HCT116 (cell line): ENCODE measurements around the gene CACNA1F. TPM values are rescaled to one million over a fixed set of nuclear protein-coding genes. Genes with fewer than 3 reads are reported as not detected.

Experiments used
- ATAC-seq: fragments of 200-7000 bp; cut with Tn5 transposase; 2 replicates; pipeline ENCODE4 v1.9.1; 2020; ENCODE audit warnings: mild to moderate bottlenecking, moderate library complexity
- BruUV-seq: library from RNA; stranded (reverse); fragments of 400-500 nt; replicated peaks from 2 replicates; lab custom pipeline; 2021; lab: Mats Ljungman, UMichigan
- CTCF ChIA-PET: fragments of 300-600 bp; sonication (Branson Sonifier 250); formaldehyde crosslinking; loops from one replicate; lab custom pipeline; 2021; ENCODE audit warnings: antibody characterized with exemption; lab: Charles Lee
- POLR2A ChIA-PET: fragments of 300-600, 350-600 bp; sonication (Branson Sonifier 250); formaldehyde crosslinking; loops from one replicate; lab custom pipeline; 2021; ENCODE audit warnings: antibody characterized with exemption; lab: Charles Lee
- RAD21 ChIA-PET, 2 experiments: fragments of 300-600 bp; sonication (Branson Sonifier 250); formaldehyde crosslinking; loops; one replicate each; lab custom pipeline; 2023; ENCODE audit warnings: low total read pairs in 2 of 2; ENCODE audit not compliant: uncharacterized antibody in 2 of 2, unreplicated experiment in 2 of 2, low non-redundant PET in 1 of 2; lab: Charles Lee
- DNase-seq: peaks from one replicate; pipeline ENCODE4 v3.0.0-alpha.2; 2010; ENCODE audit warnings: low read depth, low spot score
- H2AFZ ChIP-seq: fragments of 200-600 bp; shearing (Covaris generic), sonication (generic); 2 replicates; pipeline ENCODE4 v1.6.1; 2017; ENCODE audit warnings: low read depth, mixed run types, mixed read lengths, antibody characterized with exemption, low read length; ENCODE audit not compliant: poor library complexity, severe bottlenecking
- H3K27ac ChIP-seq: 2 replicates; pipeline ENCODE4 v1.5.1; 2012; ENCODE audit warnings: low read depth, low read length
- H3K27me3 ChIP-seq: fragments of 200-600 bp; sonication (generic); 2 replicates; pipeline ENCODE4 v1.6.1; 2016; ENCODE audit warnings: mixed run types, low read length, mixed read lengths; ENCODE audit not compliant: insufficient read depth
- H3K36me3 ChIP-seq, 2 experiments: fragments of 200-500 bp in 1 of 2; fragments of 200-600 bp in 1 of 2; sonication (Bioruptor generic) in 1 of 2; sonication (generic) in 1 of 2; 2 replicates each; pipeline versions ENCODE4 v1.5.1 to v1.6.1; 2014 to 2016; ENCODE audit warnings: low read length in 2 of 2, inconsistent platforms in 1 of 2, mixed read lengths in 1 of 2, mixed run types in 1 of 2; ENCODE audit not compliant: insufficient read depth in 2 of 2, control insufficient read depth in 1 of 2
- H3K4me1 ChIP-seq, 2 experiments: fragments of 200-600 bp in 1 of 2; sonication (generic) in 1 of 2; 2 replicates each; pipeline versions ENCODE4 v1.5.1 to v1.6.1; 2012 to 2017; ENCODE audit warnings: low read length in 2 of 2, inconsistent platforms in 1 of 2, mild to moderate bottlenecking in 1 of 2, mixed read lengths in 1 of 2, mixed run types in 1 of 2, moderate library complexity in 1 of 2; ENCODE audit not compliant: insufficient read depth in 2 of 2, control insufficient read depth in 1 of 2
- H3K4me2 ChIP-seq: fragments of 200-600 bp; sonication (generic); 2 replicates; pipeline ENCODE4 v1.6.1; 2017; ENCODE audit warnings: mixed run types, low read length, mixed read lengths
- H3K4me3 ChIP-seq, 2 experiments: fragments of 200-600 bp in 1 of 2; sonication (generic) in 1 of 2; replicated peaks in 1 of 2; 2 replicates each; pipeline ENCODE4 v1.5.1; 2011 to 2016; ENCODE audit warnings: low read length in 2 of 2, control low read depth in 1 of 2, low read depth in 1 of 2, mild to moderate bottlenecking in 1 of 2, mixed read lengths in 1 of 2, mixed run types in 1 of 2
- H3K79me2 ChIP-seq: fragments of 200-600 bp; sonication (generic); 2 replicates; pipeline ENCODE4 v1.6.1; 2017; ENCODE audit warnings: mild to moderate bottlenecking, mixed run types, low read length, moderate library complexity, mixed read lengths; ENCODE audit not compliant: insufficient read depth
- H3K9ac ChIP-seq: fragments of 200-600 bp; sonication (generic); 2 replicates; pipeline ENCODE4 v1.6.1; 2016; ENCODE audit warnings: low read length, mixed read lengths
- H3K9me2 ChIP-seq: fragments of 200-600 bp; sonication (generic), shearing (Covaris generic); 2 replicates; pipeline ENCODE4 v1.6.1; 2017; ENCODE audit warnings: mixed run types, mild to moderate bottlenecking, moderate library complexity; ENCODE audit not compliant: insufficient read depth
- H3K9me3 ChIP-seq, 2 experiments: fragments of 200-500 bp in 1 of 2; fragments of 200-600 bp in 1 of 2; sonication (Bioruptor generic) in 1 of 2; sonication (generic) in 1 of 2; 2 replicates each; pipeline ENCODE4 v1.6.1; 2014 to 2017; ENCODE audit warnings: low read length in 2 of 2, mixed read lengths in 2 of 2, inconsistent platforms in 1 of 2, low read depth in 1 of 2, mild to moderate bottlenecking in 1 of 2, mixed run types in 1 of 2, moderate library complexity in 1 of 2; ENCODE audit not compliant: control insufficient read depth in 1 of 2, insufficient read depth in 1 of 2
- H4K20me1 ChIP-seq: fragments of 200-600 bp; sonication (generic), shearing (Covaris generic); 2 replicates; pipeline ENCODE4 v1.6.1; 2017; ENCODE audit warnings: mixed run types, mild to moderate bottlenecking, moderate library complexity; ENCODE audit not compliant: insufficient read depth
- CEBPB ChIP-seq: IDR thresholded peaks from 2 replicates; pipeline ENCODE4 v1.6.1; 2012; ENCODE audit warnings: low read depth
- intact Hi-C: fragments of 100-400 bp; cut with micrococcal nuclease; formaldehyde crosslinking; loops from 2 replicates; pipeline ENCODE4 v1.10.0; 2022
- total RNA-seq: library from RNA; stranded (reverse); gene quantifications from one replicate; pipeline ENCODE4 v1.2.1, GENCODE V29; 2021; ENCODE audit not compliant: unreplicated experiment

Gene CACNA1F
- total RNA-seq, 1 experiment from 2014 or later: not detected

GRCh38 chrX:49155243-49155899 is 77.8 kb downstream of the CACNA1F start:
- Histone ChIP-seq H3K9me3 (no peaks in the 10 kb centered on the region), H3K4me3 (peak overlapping the region; percentile 43 to 57), H3K9ac (peak overlapping the region; percentile 61), H3K4me2 (peak overlapping the region; percentile 74), H3K27ac (peak overlapping the region; percentile 80), H2AFZ (no peak overlapping the region), H3K36me3 (no peaks in the 10 kb centered on the region), H3K9me2 (no peaks in the 10 kb centered on the region), H3K79me2 (no peaks in the 10 kb centered on the region), H3K27me3 (no peaks in the 10 kb centered on the region), H3K4me1 (peaks cover 3 to 32% of the 10 kb centered on the region in 2 experiments), H4K20me1 (no peaks in the 10 kb centered on the region)
- no peak for TF ChIP-seq CEBPB
- CTCF ChIA-PET: interaction anchor here (0.6 to 1.8 kb wide), 10 partner anchors 8 to 112 kb away, joined by 3 to 20 read pairs (median 6); partner anchors contain the start of gene TFE3
- BruUV-seq: TSS peak; percentile 90
- intact Hi-C loops: no loop called here
- POLR2A ChIA-PET: interaction anchor here (0.6 to 2.6 kb wide), 4 partner anchors 11 to 597 kb away, joined by 3 to 11 read pairs (median 6); no protein-coding TSS in a partner anchor
- RAD21 ChIA-PET: interaction anchor here in 1 of 2 experiments (0.5 kb wide), 1 partner anchor 20 kb away, joined by 5 read pairs; no protein-coding TSS in a partner anchor
- peak; percentile 62 for DNase-seq
- peak; percentile 61 for ATAC-seq

Other genes with a start within 250 kb of the CACNA1F start
- gene GRIPAP1, start 231.1 kb downstream of the CACNA1F start, total RNA-seq: 39.4 TPM
- 17.1 TPM for gene TFE3, start 190.0 kb downstream of the CACNA1F start, total RNA-seq
- 13.5 TPM for gene CCDC120, start 174.3 kb downstream of the CACNA1F start, total RNA-seq
- 18.8 TPM for gene PRAF2, start 159.3 kb downstream of the CACNA1F start, total RNA-seq
- 41.7 TPM for gene WDR45, start 153.5 kb downstream of the CACNA1F start, total RNA-seq
- 21.7 TPM for gene GPKOW, start 109.6 kb downstream of the CACNA1F start, total RNA-seq
- gene MAGIX, start 70.6 kb downstream of the CACNA1F start, total RNA-seq: 2.6 TPM
- 207 TPM for gene PLP2, start 61.4 kb downstream of the CACNA1F start, total RNA-seq
- 27.8 TPM for gene PRICKLE3, start 47.0 kb downstream of the CACNA1F start, total RNA-seq
- 1.2 TPM for gene SYP, start 33.1 kb downstream of the CACNA1F start, total RNA-seq
- gene CCDC22, start 2.1 kb upstream of the CACNA1F start, total RNA-seq: 10.4 TPM
- gene FOXP3, start 31.4 kb upstream of the CACNA1F start, total RNA-seq: 0.15 TPM
- gene PPP1R3F, start 36.5 kb upstream of the CACNA1F start, total RNA-seq: 1.6 TPM
- gene GAGE10, start 70.3 kb upstream of the CACNA1F start, total RNA-seq: not detected
- not detected for gene GAGE12J, start 88.7 kb upstream of the CACNA1F start, total RNA-seq
- gene GAGE13, start 98.2 kb upstream of the CACNA1F start, total RNA-seq: not detected